GM12801 (cell line): Measurements from ENCODE around the gene FYCO1.

ENCODE experiments used
- CTCF ChIP-seq: IDR thresholded peaks from one replicate; pipeline ENCODE4 v1.5.1; 2011; ENCODE audit warnings: control low read depth; ENCODE audit not compliant: insufficient read length; ENCODE audit errors: extremely low read depth

FYCO1 gene

GRCh38 chr3:45985532-45986302 lies 9.9 kb downstream of the FYCO1 start:
- TF ChIP-seq CTCF = no peak

GRCh38 chr3:45984331-45985312 lies 11.0 kb downstream of the FYCO1 start:
- no peak for TF ChIP-seq CTCF

- no peak for TF ChIP-seq CTCF
Measured at GRCh38 chr3:45983770-45984169, 11.9 kb downstream of the FYCO1 start.

DNA sequence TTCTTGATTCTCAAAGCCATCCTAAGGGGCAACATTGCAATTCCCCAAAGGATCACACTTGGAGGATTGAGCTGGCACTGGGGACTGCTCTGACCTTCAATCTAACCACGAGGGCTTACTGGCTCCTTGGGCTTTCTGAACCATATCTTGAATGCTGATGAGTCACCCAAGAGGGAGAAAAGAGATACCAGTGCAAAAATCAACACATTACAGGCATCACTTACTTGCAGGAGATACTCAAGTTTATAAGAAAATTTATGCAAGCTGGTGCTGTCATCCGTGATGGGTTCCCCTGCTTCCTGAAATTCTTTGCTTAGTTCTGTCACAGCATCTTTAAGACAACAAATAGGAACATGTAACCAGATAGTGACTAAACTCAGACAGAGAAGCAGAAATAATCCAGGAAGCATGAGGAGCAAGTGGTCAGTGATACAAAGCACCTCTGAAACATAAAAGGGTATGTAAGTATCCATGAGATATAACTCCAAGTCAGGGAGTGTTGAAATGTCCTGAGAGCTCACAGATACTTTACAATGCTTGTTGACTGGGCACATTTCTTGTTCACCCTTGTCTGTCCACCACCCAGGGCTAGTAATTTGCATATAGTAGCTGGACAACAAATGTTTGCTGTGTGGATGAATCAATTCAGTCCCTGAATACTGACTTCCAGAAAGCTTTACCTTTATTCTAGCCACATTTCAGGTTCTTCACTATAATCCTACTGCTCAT lies 14.1 kb downstream of the FYCO1 start:
- no peak for TF ChIP-seq CTCF

- TF ChIP-seq CTCF = no peak
Measured at GRCh38 chr3:45980819-45981218, 14.8 kb downstream of the FYCO1 start.

DNA sequence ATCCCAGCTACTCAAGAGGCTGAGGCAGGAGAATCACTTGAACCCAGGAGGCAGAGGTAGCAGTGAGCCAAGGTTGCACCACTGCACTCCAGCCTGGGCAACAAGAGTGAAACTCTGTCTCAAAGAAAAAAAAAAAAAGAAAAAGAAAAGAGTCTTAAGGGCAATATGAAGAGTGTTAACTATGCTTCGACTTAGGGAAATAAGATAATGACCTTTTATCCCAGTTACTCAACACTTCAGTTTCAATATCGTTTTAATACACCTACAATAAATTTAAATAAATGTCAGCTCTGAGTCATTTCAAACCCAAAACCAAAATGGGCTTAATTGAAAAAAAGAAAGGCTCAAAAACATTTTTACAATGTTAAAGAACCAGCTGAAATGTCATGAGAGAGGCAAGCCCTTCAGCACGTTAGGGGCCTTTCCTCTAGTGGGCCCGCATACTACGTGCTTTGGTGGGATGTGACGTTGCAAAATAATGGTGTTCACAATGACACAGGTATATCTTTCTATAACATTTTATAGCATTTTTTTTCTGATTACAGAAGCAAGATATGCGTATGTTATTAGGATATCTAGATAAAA lies 15.3 kb downstream of the FYCO1 start:
- no peak for TF ChIP-seq CTCF
